Fibroblast of mammary gland (primary cell): ENCODE results near the gene SMYD3.

Source experiments
- DNase-seq: peaks from one replicate; pipeline ENCODE4 v3.0.0-alpha.2; 2010; ENCODE audit warnings: low read depth
- H3K4me3 ChIP-seq: 2 replicates; pipeline ENCODE4 v1.5.1; 2011; ENCODE audit warnings: low read depth, mild to moderate bottlenecking, low read length, moderate library complexity; ENCODE audit not compliant: control insufficient read depth
- CTCF ChIP-seq: conservative IDR thresholded peaks from 2 replicates; pipeline ENCODE4 v1.5.1; 2011; ENCODE audit warnings: low read depth, low read length, inconsistent platforms; ENCODE audit not compliant: control insufficient read depth, insufficient read depth

Gene SMYD3

GRCh38 chr1:245710961-245711903 is 795.8 kb downstream of the SMYD3 start:
- no peak for TF ChIP-seq CTCF
- H3K4me3 ChIP-seq: no peak overlapping the region
- DNase-seq: no peak

- H3K4me3 ChIP-seq: no peak overlapping the region
- DNase-seq: no peak
- no peak for TF ChIP-seq CTCF
Observed at GRCh38 chr1:245707941-245708340, 799.1 kb downstream of the SMYD3 start.

DNA sequence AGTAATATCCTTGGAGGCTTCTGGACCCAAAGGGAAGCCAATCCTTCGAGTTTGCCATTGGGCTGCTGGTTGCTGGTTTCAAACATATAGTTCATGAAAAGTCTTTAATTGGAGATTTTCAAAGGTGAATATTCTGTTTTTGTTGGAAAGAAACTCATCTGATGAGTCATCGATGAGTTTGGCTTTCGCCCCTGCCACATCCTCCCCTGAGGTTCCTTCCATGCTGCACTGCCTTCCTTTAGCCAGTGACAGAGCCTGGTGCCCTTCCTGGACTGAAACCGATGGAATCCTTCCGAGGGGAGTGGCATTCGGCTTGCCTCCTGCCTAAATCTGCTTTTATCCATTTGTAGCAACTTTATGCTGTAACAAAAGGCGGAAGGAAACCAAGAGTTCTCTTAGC is 802.3 kb downstream of the SMYD3 start:
- peak; percentile 71 for DNase-seq
- H3K4me3 ChIP-seq: no peak overlapping the region

GRCh38 chr1:245704341-245704740 is 802.7 kb downstream of the SMYD3 start:
- no peak overlapping the region for H3K4me3 ChIP-seq
- DNase-seq: no peak
- TF ChIP-seq CTCF: no peak

More for the DNA sequence above, 802.3 kb downstream of the SMYD3 start:
- no peak for TF ChIP-seq CTCF

DNA sequence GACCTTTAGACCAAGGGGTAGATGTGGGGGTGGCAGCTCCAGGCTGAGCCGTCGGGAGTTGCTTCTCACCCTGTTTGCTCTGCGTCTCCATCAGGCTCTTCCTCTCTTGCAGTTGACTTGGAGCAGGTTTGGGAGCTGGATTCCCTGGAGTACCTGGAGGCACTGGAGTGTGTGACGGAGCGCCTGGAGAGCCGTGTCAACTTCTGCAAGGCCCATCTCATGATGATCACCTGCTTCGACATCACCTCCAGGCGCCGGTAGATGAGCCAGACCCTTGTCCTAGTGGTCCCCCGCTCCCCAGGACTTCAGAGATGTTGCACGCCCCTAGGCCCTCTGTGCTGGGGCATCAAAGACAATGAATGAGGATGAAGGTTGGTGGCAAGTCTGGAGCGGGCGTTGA is 804.7 kb downstream of the SMYD3 start:
- no peak for TF ChIP-seq CTCF
- no peak overlapping the region for H3K4me3 ChIP-seq
- no peak for DNase-seq

DNA sequence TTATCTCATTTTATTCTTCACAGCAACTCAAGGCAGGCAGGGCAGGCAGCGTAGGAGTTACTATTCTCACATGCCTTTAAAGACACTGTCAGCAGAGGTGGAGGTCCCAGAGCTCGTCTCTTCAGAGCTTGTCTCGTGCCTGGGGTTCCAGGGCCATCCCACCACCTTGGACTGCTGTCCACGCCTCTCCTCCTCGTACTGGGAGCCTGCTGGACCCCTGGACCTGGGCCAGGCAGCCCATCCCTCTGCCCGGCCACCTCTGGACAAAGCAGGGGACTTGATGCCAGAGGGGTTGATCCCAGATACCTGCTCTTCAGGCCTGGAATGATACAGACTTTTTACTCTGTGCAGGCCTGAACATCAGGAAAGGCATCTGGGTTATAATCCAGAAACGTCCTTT is 805.4 kb downstream of the SMYD3 start:
- TF ChIP-seq CTCF: no peak
- no peak overlapping the region for H3K4me3 ChIP-seq
- no peak for DNase-seq
